Measurements from ENCODE around the gene DNALI1. TPM values are rescaled to one million over a fixed set of nuclear protein-coding genes. Genes with fewer than 3 reads are reported as not detected.

DNALI1 gene
- total and polyA plus RNA-seq, 10 of the 15 experiments (the other 5 are each of a cell fraction or from before 2014, with no cell fraction given): 0.03 to 0.13 (median 0.05) TPM; not detected in 7

- no peak for TF ChIP-seq CTCF (IDR thresholded peaks at IDR 0.05 in 2 of 3, conservative IDR thresholded peaks at IDR 0.05 in 1 of 3; ENCODE audit: control insufficient read depth in 2 of 3, extremely low read depth in 1 of 3, insufficient read depth in 1 of 3, low read depth in 3 of 3, low read length in 3 of 3)
- TF ChIP-seq ZNF207 (IDR thresholded peaks at IDR 0.05; ENCODE audit: borderline replicate concordance): no peak
- TF ChIP-seq ZNF622 (IDR thresholded peaks at IDR 0.05): no peak
- no peak for TF ChIP-seq MYC (IDR thresholded peaks at IDR 0.05; ENCODE audit: insufficient read depth, insufficient read length, insufficient replicate concordance, low read length, severe bottlenecking)
- no peak for TF ChIP-seq RAD51 (IDR thresholded peaks at IDR 0.05)
Measured at GRCh38 chr1:37599940-37600339, 43.2 kb downstream of the DNALI1 start (continued).

GRCh38 chr1:37601441-37601840, 44.7 kb downstream of the DNALI1 start:
- Histone ChIP-seq H3K9ac (ENCODE audit: control insufficient read depth, insufficient read depth, low read length) (no peak overlapping the region), H3K79me2 (ENCODE audit: control insufficient read depth, insufficient read depth, low read length) (no peaks in the 10 kb centered on the region), H2AFZ (ENCODE audit: control insufficient read depth, low read depth, low read length) (no peak overlapping the region), H3K4me3 (no peak overlapping the region), H3K4me2 (ENCODE audit: control insufficient read depth, insufficient read depth) (no peak overlapping the region), H3K27ac (ENCODE audit: control insufficient read depth, insufficient read depth) (no peak overlapping the region), H3K36me3 (ENCODE audit: control insufficient read depth in 2 of 2, insufficient read depth in 2 of 2, low read length in 1 of 2) (no peaks in the 10 kb centered on the region), H3K4me1 (ENCODE audit: control insufficient read depth, insufficient read depth, low read length) (no peaks in the 10 kb centered on the region), H3K9me3 (replicated peaks; ENCODE audit: control insufficient read depth, insufficient read depth, low read length) (no peaks in the 10 kb centered on the region), H4K20me1 (ENCODE audit: control insufficient read depth, insufficient read depth) (no peaks in the 10 kb centered on the region), H3K27me3 (replicated peaks in 1 of 2; ENCODE audit: control insufficient read depth in 2 of 2, insufficient read depth in 2 of 2, low read length in 1 of 2) (no peaks in the 10 kb centered on the region)
- no peak for FAIRE-seq
- no peak for TF ChIP-seq SUZ12 (IDR thresholded peaks at IDR 0.05; ENCODE audit: unreplicated experiment)
- TF ChIP-seq E2F4 (IDR thresholded peaks at IDR 0.05; ENCODE audit: low read depth, low read length): no peak
- TF ChIP-seq RB1 (IDR thresholded peaks at IDR 0.05; ENCODE audit: borderline replicate concordance): no peak
- ChIA-PET CTCF (interaction anchor here (0.6 to 17.5 kb wide), 6 partner anchors 10 to 147 kb away, joined by 3 to 521 read pairs (median 4); partner anchors contain the start of gene CDCA8), POLR2A (no interaction called here), SMC1A (ENCODE audit: uncharacterized antibody, unreplicated experiment) (interaction anchor here (1.2 to 14.3 kb wide), 2 partner anchors 78 to 89 kb away, joined by 3 to 245 read pairs; a partner anchor contains a TSS), RAD21 (ENCODE audit: unreplicated experiment) (interaction anchor here (1.6 to 7.9 kb wide), 3 partner anchors 75 to 87 kb away, joined by 3 to 105 read pairs (median 31); no protein-coding TSS in a partner anchor)
- DNase-seq (ENCODE audit: low read depth, low spot score): no peak
- intact Hi-C loops (cut with micrococcal nuclease; ENCODE audit: unreplicated experiment) (no loop called here), in situ Hi-C loops (cut with MboI) (no loop called here)
- no TSS peak for BruUV-seq (replicated peaks)
- no peak for ATAC-seq
